PFSK-1 (cell line): ENCODE measurements around the gene GBF1.

Experiments
- REST ChIP-seq, 2 experiments: IDR thresholded peaks; 2 replicates each; pipeline versions ENCODE4 v1.6.1 to v1.8.0; 2011 to 2012; ENCODE audit warnings: low read depth in 2 of 2, low read length in 2 of 2, control low read depth in 1 of 2, inconsistent platforms in 1 of 2, mild to moderate bottlenecking in 1 of 2, moderate library complexity in 1 of 2; ENCODE audit not compliant: insufficient read depth in 1 of 2
- TAF1 ChIP-seq: IDR thresholded peaks from 2 replicates; pipeline ENCODE4 v1.6.1; 2012; ENCODE audit warnings: low read length, control low read depth, borderline replicate concordance; ENCODE audit not compliant: insufficient read depth

- no peak for TF ChIP-seq TAF1
- no peak for TF ChIP-seq REST (IDR thresholded peaks at IDR 0.05; ENCODE audit: insufficient read depth in 1 of 2, low read depth in 2 of 2, low read length in 2 of 2)
These were observed 38.2 kb downstream of the GBF1 start for GRCh38 chr10:102283488-102283887.
